Myocyte (in vitro differentiated cells): ENCODE data around the gene PLEKHH1. TPM values are rescaled to one million over a fixed set of nuclear protein-coding genes. Genes with fewer than 3 reads are reported as not detected.
"Not testable (repeated sequence)": the region's sequence is repeated elsewhere in the genome, so short reads cannot be mapped to it uniquely, and the experiment has no call there.

Experiments used
- DNase-seq: peaks from one replicate; pipeline ENCODE4 v3.0.0-alpha.2; 2012; ENCODE audit warnings: low read depth
- total RNA-seq: library from RNA; depleted of rRNA; stranded (reverse); fragments of >200 nt; gene quantifications from 2 replicates; pipeline ENCODE4 v1.2.3, GENCODE V29; 2014

PLEKHH1 gene
- total RNA-seq, 1 donor from 2014 or later, result not detected

DNA sequence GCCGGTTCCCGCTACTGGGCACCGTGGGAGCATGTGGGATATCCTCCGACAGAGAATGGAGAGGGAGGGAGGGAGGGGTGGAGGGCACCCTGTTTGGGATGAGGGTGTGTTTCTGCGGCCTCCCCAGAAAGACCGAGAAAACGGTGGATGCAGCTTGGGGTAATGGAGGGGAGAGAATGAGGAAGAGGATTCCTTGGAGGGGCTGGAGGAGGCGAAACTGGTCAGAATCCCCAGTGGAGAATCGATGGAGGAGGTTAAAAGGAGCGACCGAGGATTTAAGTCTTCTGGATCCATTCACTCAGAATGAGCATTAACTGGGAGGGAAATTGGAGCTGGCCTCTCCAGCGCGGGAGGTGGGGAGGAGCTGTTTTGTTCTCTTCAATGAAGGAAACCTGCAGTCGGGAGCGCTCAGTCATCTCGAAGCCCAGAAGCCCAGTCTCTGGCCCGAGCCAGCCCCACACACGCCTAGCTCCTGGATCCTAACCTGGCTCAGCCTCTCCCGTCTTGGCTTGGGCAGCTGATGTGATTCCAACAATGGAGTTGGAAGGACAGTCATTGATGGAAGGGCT, 87.2 kb downstream of the PLEKHH1 start:
- peak; percentile 10 for DNase-seq

DNA sequence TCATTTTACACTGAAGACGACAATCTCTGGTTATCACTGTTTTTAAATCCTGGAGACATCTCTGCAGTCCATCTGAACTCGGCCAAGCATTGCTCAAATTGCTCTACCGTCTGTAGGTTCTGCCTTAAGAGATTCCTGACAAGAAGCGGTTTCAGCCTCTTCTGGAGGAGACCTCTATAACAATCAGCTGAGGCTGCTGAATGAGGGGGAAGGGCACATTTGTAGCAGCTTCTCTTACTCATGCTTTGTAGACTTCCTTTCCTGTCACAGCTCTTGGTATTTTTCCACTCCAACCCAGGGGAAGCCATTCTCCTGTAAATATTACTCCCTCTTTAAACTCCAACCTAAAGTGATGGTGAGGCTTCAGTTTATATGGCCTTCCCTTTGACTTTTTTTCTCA, 89.6 kb downstream of the PLEKHH1 start:
- DNase-seq, result peak; percentile 80

DNA sequence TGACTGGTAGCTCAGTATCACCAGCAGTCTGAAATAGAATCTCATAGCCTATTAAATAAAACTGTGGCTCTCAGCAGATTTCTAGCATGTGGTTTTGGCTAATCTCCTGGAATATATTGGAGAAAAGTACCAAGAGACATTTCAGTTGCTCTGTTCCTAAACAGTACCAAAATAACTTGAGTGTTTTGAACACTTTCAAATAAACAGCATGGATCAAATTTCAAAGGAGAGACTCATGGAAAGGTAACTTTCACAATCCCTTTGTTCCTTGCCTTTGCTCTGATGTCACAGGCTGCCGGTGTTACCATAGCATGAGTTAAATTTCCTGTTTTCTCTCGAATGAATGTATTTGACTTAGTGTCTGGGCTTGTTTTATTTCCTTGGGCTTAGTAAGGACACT, 90.0 kb downstream of the PLEKHH1 start:
- DNase-seq, result no peak

DNA sequence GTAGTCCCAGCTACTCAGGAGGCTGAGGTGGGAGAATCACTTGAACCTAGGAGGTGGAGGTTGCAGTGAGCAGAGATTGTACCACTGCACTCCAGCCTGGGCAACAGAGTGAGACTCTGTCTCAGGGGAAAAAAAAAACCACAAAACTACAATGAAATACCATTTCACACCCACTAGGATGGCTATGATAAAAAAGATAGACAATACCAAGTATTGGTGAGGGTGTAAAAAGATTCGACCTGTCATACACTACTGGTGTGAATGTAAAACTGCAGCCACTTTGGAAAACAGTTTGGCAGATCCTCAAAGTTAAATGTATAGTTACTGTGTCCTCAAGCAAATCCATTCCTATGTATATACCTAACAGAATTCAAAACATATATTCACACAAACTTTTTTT, 93.0 kb downstream of the PLEKHH1 start:
- not testable (repeated sequence) for DNase-seq

DNA sequence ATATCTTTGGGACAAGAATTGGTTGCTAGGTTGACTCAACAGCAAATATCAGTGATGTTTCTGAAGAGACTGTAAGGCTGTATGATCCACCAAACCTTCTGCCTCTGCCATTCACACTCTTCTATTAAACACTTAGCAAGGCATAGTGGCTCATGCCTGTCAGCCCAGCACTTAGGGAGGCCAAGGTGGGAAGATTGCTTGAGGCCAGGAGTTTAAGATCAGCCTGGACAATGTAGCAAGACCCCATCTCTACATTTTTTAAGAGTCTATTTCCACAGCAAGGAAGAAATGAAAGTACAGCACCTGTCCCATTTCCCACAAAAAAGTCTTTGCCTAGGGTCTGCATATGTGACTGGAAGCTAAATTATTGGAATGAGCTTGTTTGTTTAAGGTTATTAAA, 94.4 kb downstream of the PLEKHH1 start:
- DNase-seq, result no peak

DNA sequence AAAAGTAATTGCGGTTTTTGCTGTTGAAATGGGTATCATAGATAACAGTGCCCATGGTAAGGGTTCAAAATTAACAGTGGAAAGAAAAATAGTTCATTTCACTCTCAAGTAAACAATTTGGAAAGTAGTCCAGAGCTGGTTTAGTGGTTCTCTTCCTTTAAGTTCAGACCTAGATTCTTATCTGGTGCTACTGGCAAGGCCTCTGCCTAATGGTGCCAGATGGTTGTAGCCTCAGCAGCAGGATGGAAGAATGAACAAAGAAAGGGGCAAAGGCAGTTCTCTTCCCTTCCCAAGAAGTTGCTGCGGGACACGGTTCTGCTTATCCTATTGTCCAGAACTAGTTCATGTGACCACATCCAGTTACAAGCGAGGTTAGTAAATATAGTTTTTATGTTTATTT, 97.1 kb downstream of the PLEKHH1 start:
- DNase-seq, result no peak

DNA sequence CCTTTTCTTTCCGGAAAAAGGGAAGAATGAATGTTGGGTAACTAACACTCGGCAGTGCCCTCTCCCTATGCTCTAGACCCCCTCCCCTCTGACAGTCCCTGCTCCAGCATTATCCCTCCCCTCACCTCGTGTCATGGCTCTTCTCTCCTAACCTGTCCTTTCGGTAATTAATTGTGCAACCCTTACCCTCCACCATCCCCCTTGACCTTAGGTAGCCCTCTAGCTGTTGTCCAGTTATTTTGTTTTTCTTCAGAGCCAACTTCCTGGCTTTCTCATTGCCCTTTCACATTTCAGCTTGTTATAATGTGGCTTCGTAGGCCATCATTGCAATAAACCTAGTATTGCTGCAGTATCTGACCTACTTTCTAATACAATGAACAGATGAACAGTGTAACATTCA, 97.8 kb downstream of the PLEKHH1 start:
- DNase-seq, result no peak

DNA sequence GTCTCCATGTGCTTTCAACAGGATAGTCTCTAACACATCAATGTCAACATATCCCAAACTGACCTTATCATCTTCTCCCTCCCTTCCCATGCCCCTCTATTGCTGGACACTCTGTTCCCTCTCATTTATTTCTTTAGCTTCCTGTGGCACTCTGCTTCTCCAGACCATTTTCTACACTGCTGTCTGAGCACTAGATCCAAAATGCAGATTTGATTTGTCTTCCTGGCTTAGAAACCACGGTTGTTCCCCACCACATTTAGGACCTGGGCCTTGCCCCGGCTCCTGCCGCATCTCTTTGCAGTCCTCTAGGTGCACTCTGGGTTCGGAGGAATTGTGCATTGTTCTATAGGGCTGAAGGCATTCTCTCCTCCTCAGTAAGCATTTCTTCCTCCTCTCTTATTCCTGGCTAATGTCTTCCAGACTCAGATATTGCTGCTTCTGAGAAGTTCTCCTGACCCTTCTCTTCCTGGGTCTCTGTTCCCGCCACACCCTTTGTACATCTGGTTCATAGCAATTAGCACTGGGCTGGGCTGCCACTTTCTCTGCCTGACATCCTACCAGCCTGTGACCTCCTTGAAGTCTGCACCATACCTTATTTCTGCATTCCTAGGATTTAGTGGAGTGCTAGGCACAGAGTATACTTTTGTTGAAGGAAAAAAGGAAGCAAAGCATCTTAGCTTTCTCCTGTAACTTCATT, 100.5 kb downstream of the PLEKHH1 start:
- DNase-seq, result no peak

DNA sequence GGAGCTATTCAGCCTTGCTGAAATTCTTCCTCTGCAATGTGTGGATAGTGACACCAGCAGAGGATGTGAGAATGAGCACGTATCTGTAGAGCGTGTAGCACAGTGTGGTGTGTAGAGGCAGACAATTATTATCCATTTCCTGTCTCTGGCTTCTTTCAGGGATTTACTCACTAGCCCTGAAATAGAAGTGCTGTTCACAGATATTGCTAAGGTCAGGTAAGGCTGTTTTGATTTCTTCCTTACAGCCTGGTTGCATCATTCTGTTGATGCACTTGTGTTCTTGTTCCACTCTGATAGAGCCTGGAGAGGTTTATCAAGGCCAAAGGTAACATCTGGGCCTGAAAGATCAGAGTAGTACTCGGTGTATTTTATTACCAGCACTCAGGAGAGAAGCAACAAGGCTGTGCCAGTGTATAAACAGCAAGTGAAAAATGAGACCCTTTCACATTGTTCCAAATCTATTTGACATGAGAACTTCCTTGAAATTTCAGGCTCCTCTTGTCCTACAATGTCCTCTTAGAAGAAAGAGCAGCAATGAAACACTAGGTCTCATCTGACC, 103.3 kb downstream of the PLEKHH1 start:
- DNase-seq, result no peak

DNA sequence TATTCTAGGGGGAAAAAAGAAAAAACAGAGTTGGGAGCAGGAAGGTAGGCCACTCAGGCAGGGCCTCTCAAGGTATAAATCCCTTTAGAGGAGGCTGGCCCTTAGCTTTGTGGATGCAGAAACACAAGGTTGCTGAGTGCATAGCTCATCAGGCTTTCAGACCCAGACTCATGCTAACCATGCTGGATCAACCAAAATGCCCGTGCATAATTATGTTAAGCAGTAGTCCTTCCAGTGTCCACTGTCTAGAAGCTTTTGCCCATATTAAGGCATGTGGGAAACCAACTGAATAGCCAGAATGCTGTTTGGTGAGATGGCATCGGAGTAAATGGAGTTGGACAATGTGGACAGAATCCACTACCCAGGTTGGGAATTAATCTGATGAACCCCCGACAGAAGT, 105.6 kb downstream of the PLEKHH1 start:
- no peak for DNase-seq

Other genes with a start within 250 kb of the PLEKHH1 start
- 130 and 183 TPM in 2 replicates for gene ATP6V1D, start 173.5 kb upstream of the PLEKHH1 start, total RNA-seq
- 180 and 194 TPM in 2 replicates for gene EIF2S1, start 173.0 kb upstream of the PLEKHH1 start, total RNA-seq
- gene PLEK2, start 121.1 kb upstream of the PLEKHH1 start, total RNA-seq, result not detected in 2 replicates
- gene TMEM229B, start 44.6 kb upstream of the PLEKHH1 start, total RNA-seq, result 1.4 TPM in 2 replicates
- 8.9 and 14.5 TPM in 2 replicates for gene PIGH, start 67.0 kb downstream of the PLEKHH1 start, total RNA-seq
- 0.88 and 3.8 TPM in 2 replicates for gene ARG2, start 86.6 kb downstream of the PLEKHH1 start, total RNA-seq
- 38.4 and 41.6 TPM in 2 replicates for gene VTI1B, start 141.3 kb downstream of the PLEKHH1 start, total RNA-seq
- gene RDH11, start 162.5 kb downstream of the PLEKHH1 start, total RNA-seq, result 79.9 and 105 TPM in 2 replicates
- gene RDH12, start 168.6 kb downstream of the PLEKHH1 start, total RNA-seq, result 0.16 TPM in 1 of 2 replicates, not detected in the other